Gastroesophageal sphincter (tissue), 3 donors: ENCODE measurements around the gene CARD19.

ENCODE experiments used
- CTCF ChIP-seq, 4 experiments: fragments of 200-600 bp in 2 of 4; fragments of 450-650 bp in 2 of 4; sonication (generic) in 1 of 4; IDR thresholded peaks; one replicate each; pipeline ENCODE4 v1.5.1; 2017 to 2019; ENCODE audit warnings: antibody characterized with exemption in 4 of 4, mild to moderate bottlenecking in 2 of 4, moderate library complexity in 2 of 4
- POLR2A ChIP-seq, 2 donors: fragments of 450-650 bp; IDR thresholded peaks; one replicate each; pipeline ENCODE4 v1.6.1; 2017; ENCODE audit warnings: antibody characterized with exemption in 2 of 2, mild to moderate bottlenecking in 2 of 2, moderate library complexity in 1 of 2

GRCh38 chr9:93117924-93118862 is 22.2 kb downstream of the CARD19 start:
- TF ChIP-seq POLR2A (IDR thresholded peaks at IDR 0.05) (no peak), CTCF (IDR thresholded peaks at IDR 0.05) (no peak)
